ENCODE results near the gene WFDC11.

The WFDC11 gene

GRCh38 chr20:45639687-45640086 is 30.4 kb downstream of the WFDC11 start:
- CTCF ChIA-PET, result no interaction called here
- TF ChIP-seq, protein P1, sequence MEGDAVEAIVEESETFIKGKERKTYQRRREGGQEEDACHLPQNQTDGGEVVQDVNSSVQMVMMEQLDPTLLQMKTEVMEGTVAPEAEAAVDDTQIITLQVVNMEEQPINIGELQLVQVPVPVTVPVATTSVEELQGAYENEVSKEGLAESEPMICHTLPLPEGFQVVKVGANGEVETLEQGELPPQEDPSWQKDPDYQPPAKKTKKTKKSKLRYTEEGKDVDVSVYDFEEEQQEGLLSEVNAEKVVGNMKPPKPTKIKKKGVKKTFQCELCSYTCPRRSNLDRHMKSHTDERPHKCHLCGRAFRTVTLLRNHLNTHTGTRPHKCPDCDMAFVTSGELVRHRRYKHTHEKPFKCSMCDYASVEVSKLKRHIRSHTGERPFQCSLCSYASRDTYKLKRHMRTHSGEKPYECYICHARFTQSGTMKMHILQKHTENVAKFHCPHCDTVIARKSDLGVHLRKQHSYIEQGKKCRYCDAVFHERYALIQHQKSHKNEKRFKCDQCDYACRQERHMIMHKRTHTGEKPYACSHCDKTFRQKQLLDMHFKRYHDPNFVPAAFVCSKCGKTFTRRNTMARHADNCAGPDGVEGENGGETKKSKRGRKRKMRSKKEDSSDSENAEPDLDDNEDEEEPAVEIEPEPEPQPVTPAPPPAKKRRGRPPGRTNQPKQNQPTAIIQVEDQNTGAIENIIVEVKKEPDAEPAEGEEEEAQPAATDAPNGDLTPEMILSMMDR (IDR thresholded peaks at IDR 0.05; ENCODE audit: control extremely low read depth, extremely low read depth, low read depth, missing control alignments), result no peak
- DNase-seq (ENCODE audit: extremely low spot score), result no peak
- POLR2A ChIA-PET, result no interaction called here

- POLR2A ChIA-PET, result no interaction called here
Measured at GRCh38 chr20:45636513-45636912, 33.5 kb downstream of the WFDC11 start.

GRCh38 chr20:45631184-45631583 is 38.9 kb downstream of the WFDC11 start, which contains the start of gene WFDC9:
TSS of gene WFDC9 (minus strand) at chr20:45631284. CDS start at chr20:45610181, 21,103 bp downstream.
- ChIA-PET CTCF (no interaction called here), POLR2A (no interaction called here)
- DNase-seq (ENCODE audit: extremely low spot score), result no peak
- TF ChIP-seq, protein P1 (IDR thresholded peaks at IDR 0.05; ENCODE audit: control extremely low read depth, extremely low read depth, low read depth, missing control alignments), result no peak

More at GRCh38 chr20:45636513-45636912, 33.5 kb downstream of the WFDC11 start:
- TF ChIP-seq, protein P1 (IDR thresholded peaks at IDR 0.05; ENCODE audit: control extremely low read depth, extremely low read depth, low read depth, missing control alignments), result no peak
- no peak for DNase-seq (ENCODE audit: extremely low spot score)
- CTCF ChIA-PET, result no interaction called here

DNA sequence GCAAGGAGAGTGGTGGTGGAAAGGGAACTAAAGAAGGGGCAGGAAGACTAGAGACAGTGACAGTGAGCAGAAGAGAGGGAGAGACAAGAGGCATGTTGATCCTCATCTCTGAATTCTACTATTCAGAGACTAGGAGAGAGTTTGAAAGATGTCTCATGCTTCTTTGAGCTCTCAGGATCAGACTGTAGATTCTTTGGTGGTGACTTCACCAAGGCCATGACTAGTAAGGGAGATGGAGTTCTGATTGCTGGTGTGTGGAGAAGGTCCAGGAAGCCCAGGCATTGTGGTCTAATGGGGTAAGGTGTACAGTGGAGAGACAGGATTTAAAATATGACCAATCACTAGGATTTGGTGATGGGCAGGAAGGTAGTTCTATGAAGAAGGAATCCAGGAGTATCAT is 39.7 kb downstream of the WFDC11 start:
- TF ChIP-seq, protein P1 (IDR thresholded peaks at IDR 0.05; ENCODE audit: control extremely low read depth, extremely low read depth, low read depth, missing control alignments), result no peak
- POLR2A ChIA-PET, result no interaction called here
- CTCF ChIA-PET, result interaction anchor here (1.5 to 2.1 kb wide), 2 partner anchors 12 to 141 kb away, joined by 6 to 12 read pairs; no protein-coding TSS in a partner anchor
- DNase-seq (ENCODE audit: extremely low spot score), result no peak

- peak; percentile 53 for DNase-seq (ENCODE audit: extremely low spot score)
- CTCF ChIA-PET, result interaction anchor here (0.6 to 2.1 kb wide), 15 partner anchors 8 to 142 kb away, joined by 3 to 23 read pairs (median 4); no protein-coding TSS in a partner anchor
- TF ChIP-seq, protein P1 (IDR thresholded peaks at IDR 0.05; ENCODE audit: control extremely low read depth, extremely low read depth, low read depth, missing control alignments), result peak; percentile 50
- POLR2A ChIA-PET, result no interaction called here
Measured at GRCh38 chr20:45629496-45630100, 40.4 kb downstream of the WFDC11 start, which contains the start of gene WFDC10A. TSS of gene WFDC10A (plus strand) at chr20:45629739. CDS start at chr20:45629814, 75 bp downstream.

DNA sequence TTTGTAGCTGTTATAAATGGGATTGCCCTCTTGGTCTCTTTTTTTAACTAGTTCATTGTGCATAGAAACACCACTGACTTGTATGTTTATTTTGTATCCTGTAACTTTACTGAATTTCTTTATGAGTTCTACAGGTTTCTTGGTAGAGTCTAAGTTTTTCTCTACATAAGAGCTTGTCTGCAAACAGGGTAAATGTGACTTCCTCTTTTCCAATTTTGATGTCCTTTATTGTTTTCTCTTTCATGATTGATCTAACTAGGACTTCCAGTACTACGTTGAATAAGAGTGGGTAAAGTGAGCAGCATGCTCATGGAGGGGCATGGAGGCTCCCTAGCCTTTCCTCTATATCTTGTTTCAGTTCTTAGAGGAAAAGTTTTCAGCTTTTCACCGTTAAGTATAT is 43.5 kb downstream of the WFDC11 start:
- DNase-seq (ENCODE audit: extremely low spot score), result no peak
- ChIA-PET POLR2A (no interaction called here), CTCF (interaction anchor here (1.0 to 1.2 kb wide), 4 partner anchors 9 to 252 kb away, joined by 3 to 5 read pairs (median 3); no protein-coding TSS in a partner anchor)
- TF ChIP-seq, protein P1 (IDR thresholded peaks at IDR 0.05; ENCODE audit: control extremely low read depth, extremely low read depth, low read depth, missing control alignments), result no peak
